GM23338 (cell line): Measurements from ENCODE around the gene FLOT1. TPM values are rescaled to one million over a fixed set of nuclear protein-coding genes. Genes with fewer than 3 reads are reported as not detected.

Experiments
- ATAC-seq: fragments of 200-7000 bp; cut with Tn5 transposase; 3 replicates; pipeline ENCODE4 v1.9.1; 2020
- DNase-seq: peaks from one replicate; pipeline ENCODE4 v3.0.0-alpha.2; 2015; ENCODE audit warnings: low spot score
- H2AFZ ChIP-seq: fragments of 200-600 bp; sonication (generic); 2 replicates; pipeline ENCODE4 v1.8.0; 2016; ENCODE audit warnings: antibody characterized with exemption, mild to moderate bottlenecking, moderate library complexity
- H3F3A ChIP-seq: fragments of 200-600 bp; sonication (generic); replicated peaks from 2 replicates; pipeline ENCODE4 v1.8.0; 2017; ENCODE audit warnings: antibody characterized with exemption, mixed run types, low read depth
- H3K27ac ChIP-seq: fragments of 200-600 bp; sonication (generic); 2 replicates; pipeline ENCODE4 v1.6.1; 2016; ENCODE audit warnings: low read depth
- H3K27me3 ChIP-seq: fragments of 200-600 bp; sonication (generic); 2 replicates; pipeline ENCODE4 v1.8.0; 2016; ENCODE audit warnings: mild to moderate bottlenecking, mixed run types, moderate library complexity; ENCODE audit not compliant: insufficient read depth
- H3K36me3 ChIP-seq: fragments of 200-600 bp; sonication (generic); 2 replicates; pipeline ENCODE4 v1.8.0; 2016; ENCODE audit warnings: mild to moderate bottlenecking; ENCODE audit not compliant: insufficient read depth
- H3K4me1 ChIP-seq: fragments of 200-600 bp; sonication (generic); 2 replicates; pipeline ENCODE4 v1.8.0; 2016; ENCODE audit warnings: mild to moderate bottlenecking, moderate library complexity; ENCODE audit not compliant: insufficient read depth
- H3K4me2 ChIP-seq: fragments of 200-600 bp; sonication (generic); 2 replicates; pipeline ENCODE4 v1.7.1; 2017; ENCODE audit warnings: mixed run types
- H3K4me3 ChIP-seq: fragments of 200-600 bp; sonication (generic); 2 replicates; pipeline ENCODE4 v1.6.1; 2016; ENCODE audit warnings: mixed run types
- H3K79me2 ChIP-seq: fragments of 200-600 bp; sonication (generic); replicated peaks from 2 replicates; pipeline ENCODE4 v1.8.0; 2017; ENCODE audit warnings: mild to moderate bottlenecking; ENCODE audit not compliant: insufficient read depth
- H3K9me2 ChIP-seq: fragments of 200-600 bp; sonication (generic); 2 replicates; pipeline ENCODE4 v1.8.0; 2017; ENCODE audit not compliant: insufficient read depth
- H4K20me1 ChIP-seq: fragments of 200-600 bp; sonication (generic); replicated peaks from 2 replicates; pipeline ENCODE4 v1.8.0; 2017; ENCODE audit warnings: mild to moderate bottlenecking; ENCODE audit not compliant: insufficient read depth
- H3K27ac Mint-ChIP-seq: 2 replicates; pipeline ENCODE4 v1.8.0; 2020; ENCODE audit warnings: inconsistent platforms, mild to moderate bottlenecking, moderate library complexity, mixed read lengths
- H3K27me3 Mint-ChIP-seq: 3 replicates; pipeline ENCODE4 v1.8.0; 2022; ENCODE audit warnings: low read depth, mild to moderate bottlenecking, moderate library complexity, mixed read lengths, inconsistent platforms; ENCODE audit not compliant: insufficient read depth, poor library complexity
- H3K36me3 Mint-ChIP-seq: 3 replicates; pipeline ENCODE4 v1.8.0; 2021; ENCODE audit warnings: low read depth, mild to moderate bottlenecking, inconsistent platforms, moderate library complexity, mixed read lengths
- H3K4me1 Mint-ChIP-seq: 3 replicates; pipeline ENCODE4 v1.8.0; 2020; ENCODE audit warnings: mild to moderate bottlenecking, inconsistent platforms, mixed read lengths
- H3K4me3 Mint-ChIP-seq: 3 replicates; pipeline ENCODE4 v1.8.0; 2021; ENCODE audit warnings: moderate library complexity, mild to moderate bottlenecking, inconsistent platforms, mixed read lengths
- H3K9me3 Mint-ChIP-seq: 3 replicates; pipeline ENCODE4 v1.8.0; 2020; ENCODE audit warnings: moderate library complexity, mild to moderate bottlenecking, inconsistent platforms, mixed read lengths
- CTCF ChIP-seq, 2 experiments: fragments of 200-600 bp in 1 of 2; sonication (generic) in 1 of 2; conservative IDR thresholded peaks; 2 replicates each; pipeline versions ENCODE4 v1.5.1 to v1.6.1; 2016 to 2017; ENCODE audit warnings: antibody characterized with exemption in 2 of 2, low read depth in 2 of 2, mild to moderate bottlenecking in 2 of 2, moderate library complexity in 1 of 2
- ETS1 ChIP-seq: IDR thresholded peaks from 2 replicates; pipeline ENCODE4 v1.6.1; 2016; ENCODE audit warnings: antibody characterized with exemption
- EZH2 ChIP-seq: fragments of 200-600 bp; sonication (generic); IDR thresholded peaks from one replicate; pipeline ENCODE4 v1.8.0; 2017; ENCODE audit warnings: antibody characterized with exemption, mild to moderate bottlenecking, low read depth; ENCODE audit not compliant: unreplicated experiment
- EZH2phosphoT487 ChIP-seq: fragments of 200-600 bp; sonication (generic); IDR thresholded peaks from one replicate; pipeline ENCODE4 v1.8.1; 2018; ENCODE audit warnings: antibody characterized with exemption; ENCODE audit not compliant: unreplicated experiment
- JUNB ChIP-seq: IDR thresholded peaks from one replicate; pipeline ENCODE4 v1.6.1; 2016; ENCODE audit warnings: antibody characterized with exemption; ENCODE audit not compliant: unreplicated experiment
- POLR2AphosphoS5 ChIP-seq: IDR thresholded peaks from 2 replicates; pipeline ENCODE4 v1.6.1; 2016; ENCODE audit warnings: antibody characterized with exemption, low read depth
- STAT1 ChIP-seq: IDR thresholded peaks from one replicate; pipeline ENCODE4 v1.6.1; 2016; ENCODE audit warnings: antibody characterized with exemption; ENCODE audit not compliant: unreplicated experiment
- ZNF331 ChIP-seq: fragments of 250-450 bp; sonication (Bioruptor Pico); IDR thresholded peaks from 2 replicates; pipeline ENCODE4 v1.5.0; 2020; ENCODE audit warnings: low read depth, mild to moderate bottlenecking, moderate library complexity
- polyA plus RNA-seq: library from polyadenylated mRNA; unstranded; fragments of >200 nt; fragmentation: Nextera tagmentation; extraction: Ambion mirVana; gene quantifications from 2 replicates; pipeline ENCODE4 v1.2.1, GENCODE V29; 2016
- total RNA-seq: library from RNA; depleted of rRNA; stranded (reverse); fragments of >200 nt; shearing (Covaris generic); gene quantifications from 2 replicates; pipeline ENCODE4 v1.2.3, GENCODE V29; 2014

Gene FLOT1
- total and polyA plus RNA-seq, 2 experiments from 2014 or later: 72.2 to 94.5 TPM

GRCh38 chr6:30730601-30731435 lies 11.7 kb downstream of the FLOT1 start (continued):
- TF ChIP-seq CTCF (conservative IDR thresholded peaks at IDR 0.05; ENCODE audit: low read depth in 2 of 2): peak; percentile 74 to 96
- TF ChIP-seq EZH2phosphoT487: no peak
- TF ChIP-seq EZH2: no peak
- no peak for TF ChIP-seq ETS1
- TF ChIP-seq ZNF331 (CRISPR knock-in tag): no peak

- Histone ChIP-seq H3K27ac (peak overlapping the region; percentile 63), H3K79me2 (peaks cover 9% of the 10 kb centered on the region), H3K36me3 (peaks cover 28% of the 10 kb centered on the region), H4K20me1 (peaks cover 30% of the 10 kb centered on the region), H3K4me1 (peaks cover 2% of the 10 kb centered on the region; the same call in 1 of the 2 replicates), H2AFZ (no peak overlapping the region), H3K4me3 (no peak overlapping the region), H3K4me2 (no peak overlapping the region), H3F3A (peaks cover 65% of the 10 kb centered on the region), H3K9me2 (no peaks in the 10 kb centered on the region), H3K27me3 (no peaks in the 10 kb centered on the region)
- Mint-ChIP-seq H3K36me3 (peaks cover 71% of the 10 kb centered on the region), H3K9me3 (no peaks in the 10 kb centered on the region; the same call in 2 of the 3 replicates), H3K4me3 (no peak overlapping the region), H3K27ac (peak overlapping the region; percentile 67; the same call in 1 of the 2 replicates), H3K27me3 (peaks cover 36% of the 10 kb centered on the region), H3K4me1 (peaks cover 24% of the 10 kb centered on the region)
- TF ChIP-seq JUNB: no peak
- no peak for TF ChIP-seq STAT1
- no peak for TF ChIP-seq POLR2AphosphoS5
- DNase-seq (no peak), ATAC-seq (no peak)
These were observed 14.4 kb downstream of the FLOT1 start for GRCh38 chr6:30727920-30728553.
